ENCODE data around the gene SLC15A3.

DNA sequence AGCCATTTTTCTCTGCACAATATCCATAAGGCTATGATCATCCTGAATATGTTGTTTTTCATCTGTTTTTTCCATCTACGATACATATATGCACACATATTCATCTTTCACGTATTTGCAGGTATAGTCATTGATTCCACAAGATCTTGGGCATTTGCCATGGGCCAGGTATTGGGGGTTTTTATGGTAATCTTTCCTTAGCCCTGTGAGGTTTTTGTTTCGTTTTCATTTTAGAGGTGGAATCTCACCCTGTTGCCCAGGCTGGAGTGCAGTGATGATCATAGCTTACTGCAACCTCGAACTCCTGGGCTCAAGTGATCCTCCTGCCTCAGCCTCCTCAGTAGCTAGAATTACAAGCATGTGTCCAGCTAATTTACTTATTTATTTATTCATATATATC is 39.5 kb upstream of the SLC15A3 start:
- TF ChIP-seq, protein P1, sequence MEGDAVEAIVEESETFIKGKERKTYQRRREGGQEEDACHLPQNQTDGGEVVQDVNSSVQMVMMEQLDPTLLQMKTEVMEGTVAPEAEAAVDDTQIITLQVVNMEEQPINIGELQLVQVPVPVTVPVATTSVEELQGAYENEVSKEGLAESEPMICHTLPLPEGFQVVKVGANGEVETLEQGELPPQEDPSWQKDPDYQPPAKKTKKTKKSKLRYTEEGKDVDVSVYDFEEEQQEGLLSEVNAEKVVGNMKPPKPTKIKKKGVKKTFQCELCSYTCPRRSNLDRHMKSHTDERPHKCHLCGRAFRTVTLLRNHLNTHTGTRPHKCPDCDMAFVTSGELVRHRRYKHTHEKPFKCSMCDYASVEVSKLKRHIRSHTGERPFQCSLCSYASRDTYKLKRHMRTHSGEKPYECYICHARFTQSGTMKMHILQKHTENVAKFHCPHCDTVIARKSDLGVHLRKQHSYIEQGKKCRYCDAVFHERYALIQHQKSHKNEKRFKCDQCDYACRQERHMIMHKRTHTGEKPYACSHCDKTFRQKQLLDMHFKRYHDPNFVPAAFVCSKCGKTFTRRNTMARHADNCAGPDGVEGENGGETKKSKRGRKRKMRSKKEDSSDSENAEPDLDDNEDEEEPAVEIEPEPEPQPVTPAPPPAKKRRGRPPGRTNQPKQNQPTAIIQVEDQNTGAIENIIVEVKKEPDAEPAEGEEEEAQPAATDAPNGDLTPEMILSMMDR (IDR thresholded peaks at IDR 0.05; ENCODE audit: low read length), result no peak
- TF ChIP-seq EZH2 (IDR thresholded peaks at IDR 0.05; ENCODE audit: borderline replicate concordance, low read length), result no peak
